Measurements from ENCODE around the gene JUNB.
"Not testable (repeated sequence)": the region's sequence is repeated elsewhere in the genome, so short reads cannot be mapped to it uniquely, and the experiment has no call there.

The JUNB gene

GRCh38 chr19:12817188-12817587 lies 25.9 kb downstream of the JUNB start:
- H3K27me3 ChIP-seq (ENCODE audit: control insufficient read depth in 1 of 2, insufficient read depth in 1 of 2, low read length in 2 of 2); H2BK12ac ChIP-seq (ENCODE audit: low read length in 2 of 2); H2AK5ac ChIP-seq (ENCODE audit: low read length, severe bottlenecking); H3K4me1 ChIP-seq (ENCODE audit: control insufficient read depth, insufficient read depth, low read depth, low read length); H3K23ac ChIP-seq (ENCODE audit: low read length in 2 of 2); H2BK15ac ChIP-seq (ENCODE audit: low read depth, poor library complexity, severe bottlenecking); H3K14ac ChIP-seq (ENCODE audit: low read length in 2 of 2); H3K27ac ChIP-seq (ENCODE audit: low read length, poor library complexity, severe bottlenecking); H3K79me1 ChIP-seq (replicated peaks; ENCODE audit: low read length, poor library complexity, severe bottlenecking); H3K18ac ChIP-seq (ENCODE audit: low read depth in 1 of 2, low read length in 2 of 2); H4K8ac ChIP-seq (ENCODE audit: low read length); H2BK120ac ChIP-seq (ENCODE audit: low read depth, low read length); H3K4me3 ChIP-seq (ENCODE audit: insufficient read depth in 1 of 2, low read depth in 1 of 2, low read length in 2 of 2); H3K36me3 ChIP-seq (ENCODE audit: control insufficient read depth in 1 of 2, insufficient read depth in 2 of 2, low read depth in 1 of 2, low read length in 2 of 2); H2AFZ ChIP-seq (ENCODE audit: low read depth, low read length); H4K91ac ChIP-seq (ENCODE audit: low read length); H3K9me3 ChIP-seq (ENCODE audit: control insufficient read depth, low read length); H3K4ac ChIP-seq (ENCODE audit: low read depth in 1 of 2, low read length in 2 of 2); H3K9ac ChIP-seq (ENCODE audit: low read length); H3K4me2 ChIP-seq (ENCODE audit: low read length, poor library complexity, severe bottlenecking); DNase-seq; H2BK5ac ChIP-seq (ENCODE audit: low read depth, low read length, poor library complexity, severe bottlenecking): not testable (repeated sequence)
- 93% methylated on average over 3 of the region's 6 CpGs for WGBS

GRCh38 chr19:12817810-12818209 lies 26.5 kb downstream of the JUNB start:
- WGBS, result 98% methylated on average over 10 of the region's 11 CpGs
- not testable (repeated sequence) for H2BK120ac ChIP-seq (ENCODE audit: low read depth, low read length)

GRCh38 chr19:12821761-12822160 lies 30.5 kb downstream of the JUNB start:
- no peak overlapping the region for H4K8ac ChIP-seq (ENCODE audit: low read length)
- H2BK15ac ChIP-seq (ENCODE audit: low read depth, poor library complexity, severe bottlenecking), result no peak overlapping the region
- no peak overlapping the region for H2BK5ac ChIP-seq (ENCODE audit: low read depth, low read length, poor library complexity, severe bottlenecking)
- no peak overlapping the region for H3K4me3 ChIP-seq (ENCODE audit: insufficient read depth in 1 of 2, low read depth in 1 of 2, low read length in 2 of 2)
- no peak overlapping the region for H3K23ac ChIP-seq (ENCODE audit: low read length in 2 of 2)
- DNase-seq, result no peak
- H3K4ac ChIP-seq (ENCODE audit: low read depth in 1 of 2, low read length in 2 of 2), result no peak overlapping the region
- peaks cover 4% of the 10 kb centered on the region for H3K9me3 ChIP-seq (ENCODE audit: control insufficient read depth, low read length)
- H2BK120ac ChIP-seq (ENCODE audit: low read depth, low read length), result no peak overlapping the region
- peaks cover 5% of the 10 kb centered on the region for H3K4me1 ChIP-seq (ENCODE audit: control insufficient read depth, insufficient read depth, low read depth, low read length)
- H2BK12ac ChIP-seq (ENCODE audit: low read length in 2 of 2), result no peak overlapping the region
- no peak overlapping the region for H2AFZ ChIP-seq (ENCODE audit: low read depth, low read length)
- no peak overlapping the region for H3K14ac ChIP-seq (ENCODE audit: low read length in 2 of 2)
- 98% methylated on average over 2 of the region's 2 CpGs for WGBS
- H3K18ac ChIP-seq (ENCODE audit: low read depth in 1 of 2, low read length in 2 of 2), result no peak overlapping the region
- H3K79me1 ChIP-seq (replicated peaks; ENCODE audit: low read length, poor library complexity, severe bottlenecking), result no peaks in the 10 kb centered on the region
- no peak overlapping the region for H3K9ac ChIP-seq (ENCODE audit: low read length)
- no peak overlapping the region for H3K27ac ChIP-seq (ENCODE audit: low read length, poor library complexity, severe bottlenecking)
- no peak overlapping the region for H3K4me2 ChIP-seq (ENCODE audit: low read length, poor library complexity, severe bottlenecking)
- H2AK5ac ChIP-seq (ENCODE audit: low read length, severe bottlenecking), result no peak overlapping the region
- no peaks in the 10 kb centered on the region for H3K36me3 ChIP-seq (ENCODE audit: control insufficient read depth in 1 of 2, insufficient read depth in 2 of 2, low read depth in 1 of 2, low read length in 2 of 2)
- H3K27me3 ChIP-seq (ENCODE audit: control insufficient read depth in 1 of 2, insufficient read depth in 1 of 2, low read length in 2 of 2), result peaks cover 12 to 20% of the 10 kb centered on the region in 2 experiments
- H4K91ac ChIP-seq (ENCODE audit: low read length), result no peak overlapping the region

More at GRCh38 chr19:12817810-12818209, 26.5 kb downstream of the JUNB start:
- not testable (repeated sequence) for H3K27ac ChIP-seq (ENCODE audit: low read length, poor library complexity, severe bottlenecking); H2AFZ ChIP-seq (ENCODE audit: low read depth, low read length); H3K23ac ChIP-seq (ENCODE audit: low read length in 2 of 2); H3K4me3 ChIP-seq (ENCODE audit: insufficient read depth in 1 of 2, low read depth in 1 of 2, low read length in 2 of 2); H2BK5ac ChIP-seq (ENCODE audit: low read depth, low read length, poor library complexity, severe bottlenecking); H2BK12ac ChIP-seq (ENCODE audit: low read length in 2 of 2); H4K8ac ChIP-seq (ENCODE audit: low read length); H3K18ac ChIP-seq (ENCODE audit: low read depth in 1 of 2, low read length in 2 of 2); DNase-seq; H4K91ac ChIP-seq (ENCODE audit: low read length); H3K79me1 ChIP-seq (replicated peaks; ENCODE audit: low read length, poor library complexity, severe bottlenecking); H3K4me1 ChIP-seq (ENCODE audit: control insufficient read depth, insufficient read depth, low read depth, low read length); H3K9ac ChIP-seq (ENCODE audit: low read length); H3K27me3 ChIP-seq (ENCODE audit: control insufficient read depth in 1 of 2, insufficient read depth in 1 of 2, low read length in 2 of 2); H2BK15ac ChIP-seq (ENCODE audit: low read depth, poor library complexity, severe bottlenecking); H2AK5ac ChIP-seq (ENCODE audit: low read length, severe bottlenecking); H3K4me2 ChIP-seq (ENCODE audit: low read length, poor library complexity, severe bottlenecking); H3K14ac ChIP-seq (ENCODE audit: low read length in 2 of 2); H3K4ac ChIP-seq (ENCODE audit: low read depth in 1 of 2, low read length in 2 of 2); H3K9me3 ChIP-seq (ENCODE audit: control insufficient read depth, low read length); H3K36me3 ChIP-seq (ENCODE audit: control insufficient read depth in 1 of 2, insufficient read depth in 2 of 2, low read depth in 1 of 2, low read length in 2 of 2)

GRCh38 chr19:12825254-12826131 lies 34.2 kb downstream of the JUNB start:
- Histone ChIP-seq H3K27me3 (ENCODE audit: control insufficient read depth in 1 of 2, insufficient read depth in 1 of 2, low read length in 2 of 2) (peaks cover 37 to 41% of the 10 kb centered on the region in 2 experiments), H4K8ac (ENCODE audit: low read length) (peak overlapping the region; percentile 30), H3K23ac (ENCODE audit: low read length in 2 of 2) (peak overlapping the region in 1 of 2 experiments; percentile 31), H2AFZ (ENCODE audit: low read depth, low read length) (peak overlapping the region; percentile 10), H2BK5ac (ENCODE audit: low read depth, low read length, poor library complexity, severe bottlenecking) (no peak overlapping the region), H3K4me2 (ENCODE audit: low read length, poor library complexity, severe bottlenecking) (no peak overlapping the region), H3K27ac (ENCODE audit: low read length, poor library complexity, severe bottlenecking) (no peak overlapping the region), H3K9me3 (ENCODE audit: control insufficient read depth, low read length) (peaks cover 4% of the 10 kb centered on the region), H3K4me3 (ENCODE audit: insufficient read depth in 1 of 2, low read depth in 1 of 2, low read length in 2 of 2) (peak overlapping the region in 1 of 2 experiments; percentile 28), H3K36me3 (ENCODE audit: control insufficient read depth in 1 of 2, insufficient read depth in 2 of 2, low read depth in 1 of 2, low read length in 2 of 2) (no peaks in the 10 kb centered on the region), H3K79me1 (replicated peaks; ENCODE audit: low read length, poor library complexity, severe bottlenecking) (no peaks in the 10 kb centered on the region), H3K9ac (ENCODE audit: low read length) (no peak overlapping the region), H2BK12ac (ENCODE audit: low read length in 2 of 2) (peak overlapping the region in 1 of 2 experiments; percentile 14), H3K18ac (ENCODE audit: low read depth in 1 of 2, low read length in 2 of 2) (peak overlapping the region in 1 of 2 experiments; percentile 64), H4K91ac (ENCODE audit: low read length) (no peak overlapping the region), H3K4ac (ENCODE audit: low read depth in 1 of 2, low read length in 2 of 2) (no peak overlapping the region), H3K14ac (ENCODE audit: low read length in 2 of 2) (no peak overlapping the region), H2AK5ac (ENCODE audit: low read length, severe bottlenecking) (no peak overlapping the region), H2BK15ac (ENCODE audit: low read depth, poor library complexity, severe bottlenecking) (no peak overlapping the region), H3K4me1 (ENCODE audit: control insufficient read depth, insufficient read depth, low read depth, low read length) (peaks cover 5% of the 10 kb centered on the region), H2BK120ac (ENCODE audit: low read depth, low read length) (no peak overlapping the region)
- 6% methylated on average over 45 of the region's 46 CpGs for WGBS
- DNase-seq, result peak; percentile 39

Measured in mesenchymal stem cell (in vitro differentiated cells and primary cell).